Sigmoid colon (tissue), 7 donors: ENCODE results near the gene TLR6. TPM values are rescaled to one million over a fixed set of nuclear protein-coding genes. Genes with fewer than 3 reads are reported as not detected.

ENCODE experiments used
- DNase-seq: peaks from one replicate; pipeline ENCODE4 v3.0.0-alpha.2; 2019
- H3K27ac ChIP-seq, 4 donors: fragments of 200-600 bp; sonication (generic); one replicate each; pipeline ENCODE4 v1.5.1; 2016 to 2019; ENCODE audit warnings: mild to moderate bottlenecking in 1 of 4
- H3K27me3 ChIP-seq, 3 donors: fragments of 200-600 bp; sonication (generic); one replicate each; pipeline ENCODE4 v1.5.1; 2019; ENCODE audit warnings: mild to moderate bottlenecking in 1 of 3
- H3K36me3 ChIP-seq, 4 donors: fragments of 200-600 bp; sonication (generic); one replicate each; pipeline ENCODE4 v1.5.1; 2016 to 2019
- H3K4me1 ChIP-seq, 4 donors: fragments of 200-600 bp; sonication (generic); one replicate each; pipeline ENCODE4 v1.5.1; 2017 to 2019
- H3K4me3 ChIP-seq, 4 donors: fragments of 200-600 bp; sonication (generic); one replicate each; pipeline ENCODE4 v1.5.1; 2017 to 2019; ENCODE audit warnings: mild to moderate bottlenecking in 2 of 4, moderate library complexity in 1 of 4
- H3K9me3 ChIP-seq, 4 donors: fragments of 200-600 bp in 3 of 4; sonication (generic) in 3 of 4; one replicate each; pipeline versions ENCODE4 v1.5.1 to v1.6.1; 2013 to 2019
- EP300 ChIP-seq, 4 donors: sonication (generic); formaldehyde crosslinking; IDR thresholded peaks; one replicate each; pipeline ENCODE4 v1.6.1; 2017; ENCODE audit warnings: antibody characterized with exemption in 4 of 4
- POLR2A ChIP-seq, 2 donors: fragments of 450-650 bp; IDR thresholded peaks; one replicate each; pipeline ENCODE4 v1.6.1; 2016; ENCODE audit warnings: antibody characterized with exemption in 2 of 2, mild to moderate bottlenecking in 2 of 2, moderate library complexity in 2 of 2
- POLR2AphosphoS5 ChIP-seq, 4 donors: sonication (generic); formaldehyde crosslinking; IDR thresholded peaks; one replicate each; pipeline ENCODE4 v1.6.1; 2017; ENCODE audit warnings: antibody characterized with exemption in 4 of 4
- WGBS, 2 donors: extraction: QIAGEN DNeasy Blood & Tissue Kit; methylation state at CpG; one replicate each; pipeline ENCODE4 v1.1.7; 2013; 5-methylcytosine and 5-hydroxymethylcytosine counted together
- intact Hi-C: fragments of 100-400 bp; cut with DNase I; formaldehyde crosslinking; loops from one replicate; pipeline ENCODE4 v1.15.1; 2023
- polyA plus RNA-seq, 3 donors: library from polyadenylated mRNA; stranded (reverse); fragments of 200-250 nt; gene quantifications; one replicate each; pipeline ENCODE4 v1.2.3, GENCODE V29; 2013
- total RNA-seq, 4 donors: library from RNA; depleted of rRNA; stranded (reverse); fragments of >200 nt; gene quantifications; one replicate each; pipeline ENCODE4 v1.1.0, GENCODE V29; 2016
- TF ChIP-seq, protein P1 (sequence below), 4 experiments: fragments of 450-650 bp in 3 of 4; fragments of 200-600 bp in 1 of 4; IDR thresholded peaks; one replicate each; pipeline ENCODE4 v1.5.1; 2016 to 2019; ENCODE audit warnings: antibody characterized with exemption in 4 of 4, mild to moderate bottlenecking in 3 of 4, moderate library complexity in 2 of 4
- donor health status: healthy with polysubstance abuse.
- donor health status: Bipolar disorder and iron deficiency.
- donor health status: healthy.

TLR6 gene
- total and polyA plus RNA-seq, 7 donors: 0.60 to 4.1 (median 2.5) TPM

DNA sequence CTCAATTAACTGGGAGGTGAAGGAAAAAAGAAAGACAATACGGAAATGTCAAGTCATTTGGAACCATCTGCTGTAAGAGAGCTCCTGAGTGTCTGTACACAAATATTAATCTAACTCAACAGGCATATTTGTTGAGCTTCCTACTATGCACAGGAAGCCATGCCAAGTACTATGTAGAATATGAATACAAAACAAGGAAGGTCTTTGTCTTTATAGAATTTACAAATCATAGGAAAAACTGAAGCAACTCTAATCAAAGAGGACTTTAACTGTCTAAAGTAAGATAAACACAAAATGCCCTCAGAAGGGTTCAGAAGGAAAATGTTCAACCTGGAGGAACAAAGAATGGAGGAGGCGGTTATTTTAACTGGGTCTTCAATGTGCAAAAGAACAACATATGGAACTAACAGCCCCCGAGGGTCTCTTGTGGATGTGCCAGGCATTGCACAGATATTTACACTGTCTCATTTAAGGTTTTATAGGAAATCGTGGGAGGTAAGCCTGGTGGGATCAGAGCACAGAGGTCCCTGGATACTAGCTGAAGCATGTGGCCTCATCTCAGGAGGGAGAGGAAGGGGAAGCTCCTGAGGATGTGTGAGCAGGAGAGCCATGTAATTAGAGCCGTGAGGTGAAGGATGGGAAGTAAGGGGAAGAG, 16.8 kb upstream of the TLR6 start:
- Histone ChIP-seq H3K9me3 (no peaks in the 10 kb centered on the region), H3K27me3 (no peaks in the 10 kb centered on the region), H3K36me3 (peaks cover 0 to 6% (median 5%) of the 10 kb centered on the region in 4 donors), H3K4me3 (no peak overlapping the region), H3K27ac (peak overlapping the region in 3 of 4 donors; percentile 96 to 99 (median 98)), H3K4me1 (peaks cover 0 to 67% (median 65%) of the 10 kb centered on the region in 4 donors)
- TF ChIP-seq POLR2AphosphoS5 (IDR thresholded peaks at IDR 0.05): no peak
- no peak for TF ChIP-seq POLR2A (IDR thresholded peaks at IDR 0.05)
- no peak for TF ChIP-seq EP300 (IDR thresholded peaks at IDR 0.05)
- TF ChIP-seq, protein P1, sequence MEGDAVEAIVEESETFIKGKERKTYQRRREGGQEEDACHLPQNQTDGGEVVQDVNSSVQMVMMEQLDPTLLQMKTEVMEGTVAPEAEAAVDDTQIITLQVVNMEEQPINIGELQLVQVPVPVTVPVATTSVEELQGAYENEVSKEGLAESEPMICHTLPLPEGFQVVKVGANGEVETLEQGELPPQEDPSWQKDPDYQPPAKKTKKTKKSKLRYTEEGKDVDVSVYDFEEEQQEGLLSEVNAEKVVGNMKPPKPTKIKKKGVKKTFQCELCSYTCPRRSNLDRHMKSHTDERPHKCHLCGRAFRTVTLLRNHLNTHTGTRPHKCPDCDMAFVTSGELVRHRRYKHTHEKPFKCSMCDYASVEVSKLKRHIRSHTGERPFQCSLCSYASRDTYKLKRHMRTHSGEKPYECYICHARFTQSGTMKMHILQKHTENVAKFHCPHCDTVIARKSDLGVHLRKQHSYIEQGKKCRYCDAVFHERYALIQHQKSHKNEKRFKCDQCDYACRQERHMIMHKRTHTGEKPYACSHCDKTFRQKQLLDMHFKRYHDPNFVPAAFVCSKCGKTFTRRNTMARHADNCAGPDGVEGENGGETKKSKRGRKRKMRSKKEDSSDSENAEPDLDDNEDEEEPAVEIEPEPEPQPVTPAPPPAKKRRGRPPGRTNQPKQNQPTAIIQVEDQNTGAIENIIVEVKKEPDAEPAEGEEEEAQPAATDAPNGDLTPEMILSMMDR (IDR thresholded peaks at IDR 0.05): no peak
- intact Hi-C loops: no loop called here
- no peak for DNase-seq
- WGBS, 2 donors: 69 to 77% methylated on average over 5 of the region's 5 CpGs

DNA sequence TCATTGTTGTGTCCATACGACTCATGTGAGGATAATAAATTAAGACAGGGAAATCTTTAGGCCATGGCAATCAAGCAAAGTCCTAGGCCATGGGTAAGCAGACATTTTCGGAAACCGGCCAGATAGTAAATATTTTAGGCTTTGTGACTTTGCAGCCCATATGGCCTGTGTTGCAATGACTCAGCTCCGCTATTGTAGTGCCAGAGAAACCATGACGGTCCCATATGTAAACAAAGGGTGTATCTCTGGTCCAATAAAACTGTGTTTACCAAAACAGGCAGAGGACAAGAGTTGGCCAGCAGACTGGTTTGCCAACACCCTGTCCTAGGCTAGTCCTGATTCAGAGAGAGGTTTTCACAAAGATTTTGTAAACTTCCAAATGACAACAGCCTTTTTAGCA, 16.0 kb upstream of the TLR6 start:
- WGBS, 2 donors: 11 to 62% methylated on average over 5 of the region's 5 CpGs
- Histone ChIP-seq H3K27ac (peak overlapping the region in 3 of 4 donors; percentile 96 to 99 (median 98)), H3K4me1 (peaks cover 0 to 71% (median 64%) of the 10 kb centered on the region in 4 donors), H3K9me3 (no peaks in the 10 kb centered on the region), H3K36me3 (no peaks in the 10 kb centered on the region), H3K4me3 (no peak overlapping the region), H3K27me3 (no peaks in the 10 kb centered on the region)
- DNase-seq: no peak
- peak in 3 of 4 donors; percentile 9 to 49 (median 48) for TF ChIP-seq POLR2AphosphoS5 (IDR thresholded peaks at IDR 0.05)
- TF ChIP-seq, protein P1 (IDR thresholded peaks at IDR 0.05): no peak
- intact Hi-C loops: no loop called here

DNA sequence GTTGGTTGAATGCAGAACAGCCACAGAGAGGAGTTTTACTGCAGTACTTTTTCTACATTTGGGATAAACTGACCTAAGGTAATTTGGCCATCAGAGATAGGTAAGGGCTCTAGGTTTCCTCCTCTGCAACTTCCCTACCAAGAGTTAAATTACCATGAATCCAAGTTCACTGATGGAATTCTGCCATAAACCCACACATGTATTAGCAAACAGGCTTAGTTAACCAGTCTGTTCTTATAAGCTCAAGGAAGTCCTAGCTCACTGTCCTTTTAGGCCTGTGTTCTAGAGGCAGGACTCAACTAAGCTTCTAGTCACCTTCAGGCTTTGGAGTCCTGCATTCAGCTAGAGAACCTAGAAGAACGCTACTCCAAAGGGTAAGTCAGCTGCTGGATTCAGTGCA, 15.0 kb upstream of the TLR6 start:
- Histone ChIP-seq H3K27me3 (no peaks in the 10 kb centered on the region), H3K27ac (peak overlapping the region in 3 of 4 donors; percentile 96 to 99 (median 98)), H3K36me3 (no peaks in the 10 kb centered on the region), H3K4me1 (peaks cover 0 to 77% (median 66%) of the 10 kb centered on the region in 4 donors), H3K9me3 (no peaks in the 10 kb centered on the region), H3K4me3 (no peak overlapping the region)
- intact Hi-C loops: no loop called here
- 91 to 94% methylated on average over 1 of the region's 1 CpG for WGBS, 2 donors
- TF ChIP-seq, protein P1 (IDR thresholded peaks at IDR 0.05): no peak
- no peak for TF ChIP-seq POLR2AphosphoS5 (IDR thresholded peaks at IDR 0.05)
- no peak for TF ChIP-seq EP300 (IDR thresholded peaks at IDR 0.05)
- no peak for TF ChIP-seq POLR2A (IDR thresholded peaks at IDR 0.05)
- no peak for DNase-seq

DNA sequence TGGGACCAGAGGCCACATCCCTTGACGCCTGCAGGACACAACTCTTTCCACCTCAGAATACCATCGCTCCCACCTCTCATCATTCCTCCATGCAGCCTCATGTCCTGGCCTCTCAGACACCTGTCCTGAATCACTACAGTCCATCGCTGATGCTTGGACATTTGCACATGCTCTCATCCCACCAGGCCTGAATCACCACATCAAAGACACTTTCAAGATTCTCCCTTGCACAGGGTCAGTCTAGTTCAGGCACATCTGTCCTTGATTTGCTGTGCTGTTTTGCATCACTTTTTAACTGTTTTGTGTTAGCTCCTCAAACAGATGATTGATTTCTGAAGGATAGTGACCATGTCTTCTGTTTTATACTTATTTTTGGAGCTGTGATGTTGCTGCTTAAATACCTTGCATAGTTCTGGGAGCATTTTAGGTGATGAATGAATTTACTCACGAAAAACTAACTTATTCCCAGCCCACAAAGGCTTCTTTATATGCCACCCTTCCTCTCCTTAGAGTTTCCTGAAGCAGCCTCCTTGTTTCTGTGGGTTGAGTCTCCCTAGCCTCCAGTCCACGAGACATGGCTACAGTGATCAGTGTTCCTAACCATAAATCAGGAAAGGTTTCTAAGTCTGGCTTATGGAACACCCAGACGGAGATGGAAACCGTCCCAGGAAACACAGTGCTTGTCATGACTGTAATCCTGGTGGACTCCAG, 13.6 kb upstream of the TLR6 start:
- intact Hi-C loops: no loop called here
- Histone ChIP-seq H3K4me3 (no peak overlapping the region), H3K4me1 (peaks cover 0 to 77% (median 66%) of the 10 kb centered on the region in 4 donors), H3K36me3 (no peaks in the 10 kb centered on the region), H3K27ac (peak overlapping the region; percentile 92 to 99 (median 97)), H3K9me3 (no peaks in the 10 kb centered on the region), H3K27me3 (no peaks in the 10 kb centered on the region)
- DNase-seq: peak; percentile 76
- 80 to 82% methylated on average over 7 of the region's 7 CpGs for WGBS, 2 donors
- peak in 3 of 4 donors; percentile 29 to 52 (median 46) for TF ChIP-seq POLR2AphosphoS5 (IDR thresholded peaks at IDR 0.05)
- TF ChIP-seq EP300 (IDR thresholded peaks at IDR 0.05): peak in 1 of 4 donors; percentile 20
- TF ChIP-seq POLR2A (IDR thresholded peaks at IDR 0.05): no peak
- TF ChIP-seq, protein P1 (IDR thresholded peaks at IDR 0.05): no peak
